GM10248 (cell line): ENCODE data around the gene MTMR4.

Experiments used
- CTCF ChIA-PET: fragments of 300-600 bp; sonication (Branson Sonifier 250); formaldehyde crosslinking; extraction: SDS; loops from one replicate; lab custom pipeline; 2021; ENCODE audit warnings: antibody characterized with exemption; lab: Yijun Ruan, JAX
- POLR2A ChIA-PET: fragments of 350-650 bp; sonication (Branson Sonifier 250); formaldehyde crosslinking; extraction: SDS; loops from one replicate; lab custom pipeline; 2020; ENCODE audit warnings: antibody characterized with exemption; lab: Yijun Ruan, JAX
- DNase-seq: peaks from one replicate; pipeline ENCODE4 v3.0.0; 2012; ENCODE audit errors: extremely low spot score
- TF ChIP-seq, protein P1 (sequence below): IDR thresholded peaks from 2 replicates; pipeline ENCODE4 v1.5.1; 2012; ENCODE audit warnings: mild to moderate bottlenecking, low read depth; ENCODE audit errors: extremely low read depth, missing control alignments, control extremely low read depth

Gene MTMR4

DNA sequence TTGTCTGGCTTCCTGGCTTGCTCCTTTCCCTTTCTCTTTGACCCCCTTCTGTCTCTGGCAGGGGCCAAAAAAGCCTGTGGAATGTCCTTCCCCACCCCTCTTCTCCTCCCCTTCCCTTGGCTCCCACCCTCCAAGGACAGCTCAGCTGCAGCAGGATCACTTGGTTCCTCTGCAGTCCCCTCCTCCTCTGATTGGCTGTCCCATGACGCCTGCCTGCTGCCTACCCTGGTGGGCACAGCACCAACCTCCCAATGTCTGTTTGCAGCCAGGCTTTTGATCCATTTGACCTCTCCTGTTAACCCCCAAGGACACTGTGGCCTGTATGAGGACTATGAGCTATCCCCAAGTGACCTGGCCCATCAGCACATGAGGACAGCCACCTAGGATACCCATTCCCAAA, 14.8 kb upstream of the MTMR4 start:
- DNase-seq = no peak
- CTCF ChIA-PET = interaction anchor here (0.6 to 5.8 kb wide), 4 partner anchors 11 to 59 kb away, joined by 4 to 31 read pairs (median 15); no protein-coding TSS in a partner anchor
- TF ChIP-seq, protein P1, sequence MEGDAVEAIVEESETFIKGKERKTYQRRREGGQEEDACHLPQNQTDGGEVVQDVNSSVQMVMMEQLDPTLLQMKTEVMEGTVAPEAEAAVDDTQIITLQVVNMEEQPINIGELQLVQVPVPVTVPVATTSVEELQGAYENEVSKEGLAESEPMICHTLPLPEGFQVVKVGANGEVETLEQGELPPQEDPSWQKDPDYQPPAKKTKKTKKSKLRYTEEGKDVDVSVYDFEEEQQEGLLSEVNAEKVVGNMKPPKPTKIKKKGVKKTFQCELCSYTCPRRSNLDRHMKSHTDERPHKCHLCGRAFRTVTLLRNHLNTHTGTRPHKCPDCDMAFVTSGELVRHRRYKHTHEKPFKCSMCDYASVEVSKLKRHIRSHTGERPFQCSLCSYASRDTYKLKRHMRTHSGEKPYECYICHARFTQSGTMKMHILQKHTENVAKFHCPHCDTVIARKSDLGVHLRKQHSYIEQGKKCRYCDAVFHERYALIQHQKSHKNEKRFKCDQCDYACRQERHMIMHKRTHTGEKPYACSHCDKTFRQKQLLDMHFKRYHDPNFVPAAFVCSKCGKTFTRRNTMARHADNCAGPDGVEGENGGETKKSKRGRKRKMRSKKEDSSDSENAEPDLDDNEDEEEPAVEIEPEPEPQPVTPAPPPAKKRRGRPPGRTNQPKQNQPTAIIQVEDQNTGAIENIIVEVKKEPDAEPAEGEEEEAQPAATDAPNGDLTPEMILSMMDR = no peak
- POLR2A ChIA-PET = no interaction called here

DNA sequence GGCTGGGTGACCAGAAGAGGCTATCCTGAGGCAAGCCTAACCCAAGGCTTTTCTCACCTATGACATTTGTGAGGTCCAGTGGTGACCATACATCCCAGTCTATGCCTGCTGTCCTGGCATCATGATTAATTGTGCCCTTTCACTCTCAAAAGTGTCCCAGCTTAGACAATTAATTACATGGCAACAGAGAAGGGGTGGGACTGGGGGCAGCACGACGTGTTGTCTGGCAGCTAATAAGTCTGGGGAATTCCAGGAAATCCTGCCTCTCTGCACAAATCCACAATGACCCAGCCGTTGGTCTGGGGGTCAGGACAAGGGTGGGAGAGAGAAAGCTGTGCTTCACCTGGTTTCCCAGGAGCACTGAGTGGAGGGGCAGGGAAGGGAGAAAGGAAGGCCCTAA, 14.0 kb upstream of the MTMR4 start:
- ChIA-PET POLR2A (no interaction called here), CTCF (interaction anchor here (0.8 to 5.8 kb wide), 7 partner anchors 8 to 476 kb away, joined by 3 to 31 read pairs (median 4); partner anchors contain the start of genes MKS1 and MTMR4)
- no peak for DNase-seq
- TF ChIP-seq, protein P1 = no peak

DNA sequence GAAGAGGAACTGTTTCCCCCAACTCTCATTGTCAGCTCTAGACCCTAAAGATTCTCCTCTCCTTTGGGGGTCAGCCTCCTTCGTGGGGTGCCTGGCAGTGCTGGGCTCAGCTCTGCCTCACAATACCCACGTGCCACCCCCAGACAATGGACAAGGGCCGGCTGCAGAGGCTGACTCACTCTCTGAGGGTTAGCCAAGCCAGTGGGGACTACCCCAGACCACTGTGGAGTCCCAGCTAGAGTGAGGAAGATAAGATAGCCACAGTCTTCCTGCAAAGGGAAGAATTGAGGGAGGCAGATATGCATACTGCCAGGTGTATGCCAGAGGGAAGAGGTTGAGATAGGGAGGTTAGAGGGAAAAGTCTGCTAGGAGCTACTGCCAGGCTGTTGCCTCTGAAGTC, 13.5 kb upstream of the MTMR4 start:
- ChIA-PET CTCF (interaction anchor here (0.8 to 5.8 kb wide), 7 partner anchors 8 to 477 kb away, joined by 3 to 31 read pairs (median 4); partner anchors contain the start of genes MKS1 and MTMR4), POLR2A (no interaction called here)
- DNase-seq = no peak
- TF ChIP-seq, protein P1 = no peak

DNA sequence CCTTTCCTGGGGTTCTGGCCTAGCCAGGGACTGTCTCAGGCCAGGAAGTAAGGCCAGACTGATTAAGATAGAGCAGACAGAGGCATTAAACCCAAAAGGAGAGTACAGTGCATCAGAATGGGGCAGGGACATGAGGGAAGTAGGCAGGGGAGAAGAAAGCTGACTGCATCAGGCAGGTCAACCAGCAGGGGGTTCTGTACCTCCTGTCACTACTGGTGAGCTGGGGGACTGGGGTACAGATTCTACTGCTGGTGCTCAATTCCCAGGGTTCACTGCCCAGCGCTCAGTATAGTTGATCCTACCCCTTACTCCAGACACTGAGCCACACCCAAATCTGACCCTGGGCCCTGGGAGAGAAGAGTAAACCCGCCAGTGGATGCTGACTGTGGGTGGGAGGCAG, 12.9 kb upstream of the MTMR4 start:
- CTCF ChIA-PET = interaction anchor here (0.8 to 5.8 kb wide), 5 partner anchors 9 to 477 kb away, joined by 3 to 31 read pairs (median 4); partner anchors contain the start of gene MTMR4
- no peak for DNase-seq

DNA sequence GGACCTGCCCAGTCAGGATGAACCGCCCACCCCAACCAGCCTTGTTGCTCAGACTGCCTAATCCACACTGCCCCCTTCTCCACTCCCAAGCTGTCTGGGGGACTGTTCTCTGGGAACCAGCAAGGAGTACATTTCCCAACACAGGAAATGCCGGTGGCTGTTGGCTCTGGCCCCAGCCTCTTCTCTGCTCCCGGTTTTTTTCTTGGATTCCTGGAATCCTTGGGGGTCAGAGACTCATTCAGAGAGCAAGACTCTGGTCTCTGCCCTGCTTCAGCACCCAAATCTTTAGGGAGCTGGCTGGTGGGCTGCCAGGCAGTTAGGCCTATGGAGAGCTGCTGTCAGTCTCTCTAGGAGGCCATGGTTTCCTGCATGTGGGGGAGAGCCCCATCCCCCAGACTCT, 10.8 kb upstream of the MTMR4 start:
- ChIA-PET POLR2A (interaction anchor here (0.5 kb wide), 1 partner anchor 103 kb away, joined by 3 read pairs; no protein-coding TSS in a partner anchor), CTCF (no interaction called here)
- DNase-seq = no peak
- TF ChIP-seq, protein P1 = no peak

More for the DNA sequence above, 12.9 kb upstream of the MTMR4 start:
- TF ChIP-seq, protein P1 = no peak
- POLR2A ChIA-PET = no interaction called here

DNA sequence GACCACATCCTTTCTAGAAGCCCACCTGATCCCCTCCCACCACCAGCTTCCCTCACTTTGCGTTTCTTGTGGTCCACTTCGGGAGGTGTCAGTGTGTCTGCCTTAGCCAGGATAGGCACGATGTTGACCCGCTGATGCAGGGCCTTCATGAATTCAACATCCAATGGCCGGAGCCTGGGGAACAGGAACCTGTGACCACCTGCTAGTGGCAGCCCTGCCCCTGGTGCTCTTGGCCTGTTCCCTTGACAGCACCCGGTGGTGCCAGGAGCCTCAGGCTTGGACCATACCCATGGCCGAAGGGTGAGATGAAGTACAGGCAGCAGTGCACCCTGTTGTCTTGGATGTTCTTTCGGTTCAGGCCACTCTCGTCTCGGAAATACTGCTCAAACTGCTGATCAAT, 7.2 kb upstream of the MTMR4 start:
- DNase-seq = no peak
- ChIA-PET CTCF (interaction anchor here (0.8 to 1.3 kb wide), 4 partner anchors 9 to 483 kb away, joined by 3 to 4 read pairs (median 4); no protein-coding TSS in a partner anchor), POLR2A (no interaction called here)
- TF ChIP-seq, protein P1 = no peak
